ENCODE measurements around the gene GTF2B. TPM values are rescaled to one million over a fixed set of nuclear protein-coding genes. Genes with fewer than 3 reads are reported as not detected.
"Not testable (repeated sequence)": the region's sequence is repeated elsewhere in the genome, so short reads cannot be mapped to it uniquely, and the experiment has no call there.

The GTF2B gene
- total RNA-seq, 1 experiment from 2014 or later = 31.8 TPM

GRCh38 chr1:88825721-88826120 lies 65.6 kb downstream of the GTF2B start:
- Histone ChIP-seq H3K79me2 (ENCODE audit: insufficient read depth, low read length) (no peaks in the 10 kb centered on the region), H3K4me2 (ENCODE audit: low read length) (no peak overlapping the region), H3K27ac (ENCODE audit: low read depth, low read length) (no peak overlapping the region), H3K4me1 (ENCODE audit: control insufficient read depth in 1 of 2, insufficient read depth in 2 of 2, low read length in 2 of 2) (no peaks in the 10 kb centered on the region), H2AFZ (ENCODE audit: low read depth, low read length, poor library complexity, severe bottlenecking) (no peak overlapping the region), H3K9me3 (ENCODE audit: control insufficient read depth in 1 of 2, insufficient read depth in 1 of 2, low read depth in 1 of 2, low read length in 2 of 2) (no peaks in the 10 kb centered on the region), H4K20me1 (ENCODE audit: insufficient read depth) (no peaks in the 10 kb centered on the region), H3K9me2 (ENCODE audit: insufficient read depth) (no peaks in the 10 kb centered on the region), H3K36me3 (ENCODE audit: control insufficient read depth in 1 of 2, insufficient read depth in 2 of 2, low read length in 2 of 2) (peaks cover 4% of the 10 kb centered on the region in 2 experiments; a peak in 2 of 4 replicates), H3K4me3 (replicated peaks in 1 of 2; ENCODE audit: low read depth in 1 of 2, low read length in 2 of 2) (no peak overlapping the region), H3K27me3 (ENCODE audit: insufficient read depth, low read length) (no peaks in the 10 kb centered on the region), H3K9ac (ENCODE audit: low read length) (no peak overlapping the region)
- DNase-seq (ENCODE audit: low read depth, low spot score) = no peak
- ChIA-PET POLR2A (no interaction called here), CTCF (no interaction called here), RAD21 (ENCODE audit: low non-redundant PET in 1 of 2, low total read pairs in 2 of 2, uncharacterized antibody in 2 of 2, unreplicated experiment in 2 of 2) (no interaction called here)
- no peak for ATAC-seq
- intact Hi-C loops (cut with micrococcal nuclease) = no loop called here
- no TSS peak for BruUV-seq (replicated peaks)
- TF ChIP-seq CEBPB (IDR thresholded peaks at IDR 0.05; ENCODE audit: low read depth) (no peak), CBX3 (IDR thresholded peaks at IDR 0.05; ENCODE audit: low read depth) (no peak), POLR2A (IDR thresholded peaks at IDR 0.05; ENCODE audit: borderline replicate concordance, extremely low read depth, insufficient read depth, insufficient read length) (no peak), SP1 (IDR thresholded peaks at IDR 0.05; ENCODE audit: low read depth) (no peak), YY1 (IDR thresholded peaks at IDR 0.05; ENCODE audit: extremely low read depth, insufficient replicate concordance, low read depth, low read length) (no peak), JUND (IDR thresholded peaks at IDR 0.05) (no peak), REST (IDR thresholded peaks at IDR 0.05; ENCODE audit: low read depth) (no peak), EGR1 (IDR thresholded peaks at IDR 0.05; ENCODE audit: low read depth) (no peak), POLR2AphosphoS5 (IDR thresholded peaks at IDR 0.05; ENCODE audit: low read depth, low read length) (no peak), MAX (IDR thresholded peaks at IDR 0.05) (no peak), RAD21 (IDR thresholded peaks at IDR 0.05; ENCODE audit: low read depth) (no peak), EZH2 (IDR thresholded peaks at IDR 0.05) (no peak), ATF3 (IDR thresholded peaks at IDR 0.05) (no peak), SIN3A (IDR thresholded peaks at IDR 0.05; ENCODE audit: low read depth) (no peak)

- H3K4me1 ChIP-seq (ENCODE audit: control insufficient read depth in 1 of 2, insufficient read depth in 2 of 2, low read length in 2 of 2); DNase-seq (ENCODE audit: low read depth, low spot score); RAD21 ChIA-PET (ENCODE audit: low non-redundant PET in 1 of 2, low total read pairs in 2 of 2, uncharacterized antibody in 2 of 2, unreplicated experiment in 2 of 2); H3K4me2 ChIP-seq (ENCODE audit: low read length); ATAC-seq; H3K27ac ChIP-seq (ENCODE audit: low read depth, low read length); BruUV-seq (replicated peaks); H3K79me2 ChIP-seq (ENCODE audit: insufficient read depth, low read length); H3K36me3 ChIP-seq (ENCODE audit: control insufficient read depth in 1 of 2, insufficient read depth in 2 of 2, low read length in 2 of 2); POLR2A ChIA-PET; H3K9me3 ChIP-seq (ENCODE audit: control insufficient read depth in 1 of 2, insufficient read depth in 1 of 2, low read depth in 1 of 2, low read length in 2 of 2); H3K4me3 ChIP-seq (replicated peaks in 1 of 2; ENCODE audit: low read depth in 1 of 2, low read length in 2 of 2); H3K27me3 ChIP-seq (ENCODE audit: insufficient read depth, low read length); H3K9me2 ChIP-seq (ENCODE audit: insufficient read depth); CTCF ChIA-PET; H4K20me1 ChIP-seq (ENCODE audit: insufficient read depth); intact Hi-C loops (cut with micrococcal nuclease); H3K9ac ChIP-seq (ENCODE audit: low read length); H2AFZ ChIP-seq (ENCODE audit: low read depth, low read length, poor library complexity, severe bottlenecking): not testable (repeated sequence)
These were observed 71.7 kb downstream of the GTF2B start for GRCh38 chr1:88819642-88820041.
